GM21526 (cell line): ENCODE data around the gene HIBADH.
"Not testable (repeated sequence)": the region's sequence is repeated elsewhere in the genome, so short reads cannot be mapped to it uniquely, and the experiment has no call there.

ENCODE experiments used
- ATAC-seq: cut with Tn5 transposase; IDR thresholded peaks from one replicate; pipeline ENCODE4 v1.9.1; 2021; ENCODE audit warnings: moderate library complexity; ENCODE audit not compliant: unreplicated experiment, low FRiP score

The HIBADH gene

DNA sequence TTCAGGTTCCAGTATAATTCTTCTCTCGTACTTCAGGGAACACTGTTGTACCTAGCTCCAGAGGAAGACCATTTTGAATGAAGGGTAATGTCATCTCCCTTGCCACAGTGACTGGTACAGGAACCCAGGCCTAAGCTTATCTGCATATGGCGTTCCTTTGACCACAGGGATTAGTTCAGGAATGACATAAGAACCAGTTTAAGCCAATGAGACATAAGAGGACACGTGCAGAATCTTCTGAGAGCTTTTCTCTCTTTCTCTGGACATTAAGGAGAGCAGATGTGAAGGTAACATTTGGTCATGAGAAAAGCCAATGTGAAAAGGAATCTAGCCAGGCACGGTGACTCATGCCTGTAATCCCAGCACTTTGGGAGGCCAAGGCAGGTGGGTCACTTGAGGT is 21.8 kb upstream of the HIBADH start:
- ATAC-seq: no peak

- ATAC-seq: no peak
Observed at GRCh38 chr7:27680610-27681009, 17.9 kb upstream of the HIBADH start.

DNA sequence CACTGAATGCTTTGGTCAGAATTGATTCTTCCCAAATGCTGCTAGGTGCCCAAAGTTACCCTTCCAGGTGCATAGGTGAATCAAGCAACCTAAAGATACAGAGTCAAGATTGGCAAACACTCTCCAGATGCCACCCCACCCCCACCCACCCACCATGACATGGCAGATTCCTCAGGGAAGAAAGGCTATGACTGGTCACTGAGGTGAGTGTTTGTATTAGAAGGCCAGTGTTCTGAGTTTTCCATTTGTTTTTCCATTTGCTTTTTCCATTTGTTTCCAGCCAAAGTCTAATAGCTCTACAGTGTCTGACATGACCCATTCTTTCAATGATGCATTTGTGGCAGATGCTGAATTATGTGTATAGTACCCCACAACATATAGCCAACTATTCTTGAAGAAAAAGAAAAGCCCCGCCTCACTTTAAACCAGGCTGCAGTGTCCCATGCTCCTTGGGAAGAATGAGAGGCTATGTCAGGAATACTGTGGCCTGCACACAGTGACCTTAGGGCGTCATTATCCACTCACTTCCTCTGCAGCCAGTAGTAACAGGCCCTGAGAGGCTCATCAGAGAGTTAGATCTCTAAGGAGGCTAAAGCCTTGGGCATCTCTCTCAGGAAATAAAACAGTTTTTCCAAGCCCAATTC is 16.1 kb upstream of the HIBADH start:
- ATAC-seq: no peak

GRCh38 chr7:27677912-27678612 is 15.4 kb upstream of the HIBADH start:
- ATAC-seq: no peak

DNA sequence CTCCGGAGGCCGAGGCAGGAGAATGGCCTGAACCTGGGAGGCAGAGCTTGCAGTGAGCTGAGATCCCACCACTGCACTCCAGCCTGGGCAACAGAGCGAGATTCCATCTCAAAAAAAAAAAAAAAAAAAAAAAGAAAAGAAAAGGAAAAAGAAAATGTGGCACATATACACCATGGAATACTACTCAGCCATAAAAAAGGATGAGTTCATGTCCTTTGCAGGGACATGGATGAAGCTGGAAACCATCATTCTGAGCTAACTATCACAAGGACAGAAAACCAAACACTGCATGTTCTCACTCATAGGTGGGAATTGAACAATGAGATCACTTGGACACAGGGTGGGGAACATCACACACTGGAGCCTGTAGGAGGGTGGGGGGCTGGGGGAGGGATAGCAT is 11.4 kb upstream of the HIBADH start:
- ATAC-seq: not testable (repeated sequence)

DNA sequence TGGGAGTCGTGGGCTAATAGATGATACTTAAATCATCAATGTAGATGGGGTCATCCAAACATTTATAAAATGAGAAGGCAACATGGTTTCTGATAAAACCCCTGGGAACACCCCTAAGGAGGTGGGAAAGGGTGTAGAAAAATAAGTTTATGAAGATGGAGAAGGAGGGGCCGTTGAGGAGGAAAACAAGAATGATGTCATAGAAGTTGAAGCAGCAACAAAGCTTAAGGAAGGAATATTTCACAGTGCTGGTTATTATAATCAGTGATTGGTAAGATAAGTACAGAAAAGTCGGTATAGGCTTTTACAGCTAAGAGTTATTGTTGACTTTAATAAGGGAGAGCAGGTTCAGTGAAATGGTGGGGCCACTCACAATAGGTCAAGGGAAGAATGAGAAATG is 9.0 kb upstream of the HIBADH start:
- ATAC-seq: no peak

- ATAC-seq: no peak
Observed at GRCh38 chr7:27670676-27671075, 8.0 kb upstream of the HIBADH start.

DNA sequence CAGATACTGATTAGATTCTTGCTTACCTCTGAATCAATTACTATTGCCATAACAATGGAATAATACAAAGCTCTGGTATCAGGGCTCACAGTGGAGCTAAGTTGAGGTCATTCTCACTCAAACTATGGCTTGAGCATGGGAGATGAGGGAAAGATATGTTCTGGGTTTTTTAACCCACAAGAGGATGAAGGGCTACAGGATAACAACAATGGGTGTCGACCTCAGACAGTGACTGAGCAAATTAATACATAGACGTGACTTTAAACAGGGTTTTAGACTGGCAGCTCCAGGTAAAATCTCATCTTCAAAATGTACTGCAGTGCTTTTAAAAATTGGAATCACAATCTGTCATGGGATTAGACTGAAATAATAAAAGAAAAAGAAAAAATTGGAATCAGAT is 7.5 kb upstream of the HIBADH start:
- no peak for ATAC-seq

DNA sequence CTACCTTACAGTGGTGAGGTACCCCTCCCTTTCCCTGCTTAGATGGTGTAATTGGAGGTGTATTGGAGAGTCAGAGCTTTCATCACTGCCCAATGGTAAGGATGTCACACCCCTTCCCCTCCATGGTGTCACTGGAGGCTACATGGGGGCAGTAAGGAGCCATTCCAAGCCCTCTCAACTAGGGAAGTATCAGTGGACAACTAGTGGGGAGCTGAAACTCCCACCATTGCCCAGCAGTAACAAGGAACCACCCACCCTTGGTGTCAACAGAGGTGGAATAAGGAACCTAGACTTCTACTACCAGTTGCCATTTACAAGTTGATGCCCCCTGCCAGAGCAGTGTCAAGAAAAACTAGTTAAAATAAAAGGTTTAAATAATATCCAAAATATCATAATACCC is 2.8 kb upstream of the HIBADH start:
- ATAC-seq: no peak

- no peak for ATAC-seq
Observed at GRCh38 chr7:27663989-27664331, 1.3 kb upstream of the HIBADH start.

DNA sequence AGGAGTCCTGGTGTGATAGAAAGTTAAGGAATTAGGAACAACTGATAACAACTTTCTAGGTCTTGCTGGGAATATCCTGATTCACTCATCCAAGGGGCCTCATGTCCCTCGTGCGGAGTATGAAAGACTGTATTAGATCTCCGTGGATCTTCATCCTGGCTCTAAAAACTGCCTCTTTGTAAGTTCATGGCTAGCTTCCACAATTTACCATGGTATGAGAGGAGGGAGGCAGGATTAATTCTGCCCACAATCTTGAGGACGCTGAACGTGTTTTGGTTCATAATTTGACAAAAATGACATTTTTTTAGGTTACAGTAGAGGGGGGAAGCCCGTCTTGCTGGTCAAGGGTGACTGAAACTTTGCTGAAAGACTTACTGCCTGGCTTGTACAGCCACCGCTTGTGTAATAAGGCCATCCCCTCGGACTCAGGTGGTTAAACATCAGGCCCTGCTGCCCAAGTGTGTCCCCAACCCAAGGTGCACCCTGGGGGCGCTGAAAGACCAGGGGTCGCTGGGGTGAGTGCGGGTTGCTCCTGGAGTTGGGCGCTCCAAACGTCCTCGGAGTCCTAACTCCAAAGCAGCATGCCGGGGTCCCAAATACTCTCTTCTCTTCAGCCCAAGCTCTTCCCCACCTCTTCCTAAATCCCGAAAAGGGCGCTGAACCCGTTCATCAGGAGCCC is 733 bp downstream of the HIBADH start:
- ATAC-seq: peak; percentile 4

DNA sequence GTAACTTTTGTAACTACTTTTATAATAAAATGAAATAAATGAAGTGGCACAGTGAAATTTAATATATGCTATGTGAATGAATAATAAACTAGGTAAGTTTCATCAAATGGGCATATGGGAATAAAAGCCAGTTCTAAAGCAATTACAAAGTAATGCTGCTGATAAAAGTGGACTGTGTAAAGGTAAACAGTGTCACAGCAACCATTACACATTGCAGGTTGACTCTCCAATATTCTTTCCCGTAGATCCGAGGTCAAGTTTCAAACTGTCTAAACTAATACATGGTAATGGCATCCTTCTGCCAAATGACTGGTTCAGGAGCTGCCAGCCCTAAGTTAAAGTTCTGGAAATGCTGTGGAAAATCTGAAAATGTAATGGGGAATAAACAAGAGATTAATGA is 6.0 kb downstream of the HIBADH start:
- ATAC-seq: no peak

DNA sequence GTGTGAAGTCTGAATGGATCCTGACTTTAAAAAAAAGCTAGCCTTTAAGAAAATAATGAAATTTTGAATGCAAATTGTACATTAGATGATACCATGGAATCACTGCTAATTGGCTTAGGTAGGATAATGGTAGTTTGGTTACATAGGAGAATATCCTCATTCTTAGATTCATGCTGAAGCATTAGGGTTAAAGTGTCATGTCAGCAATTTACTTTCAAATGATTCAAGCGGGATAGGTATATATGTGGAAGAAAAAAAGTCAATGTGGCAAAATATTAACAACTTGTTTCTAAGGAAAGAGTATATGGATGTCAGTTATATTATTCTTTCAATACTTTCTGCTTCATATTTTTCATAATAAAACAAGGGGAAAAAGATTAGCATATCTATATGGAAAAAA is 7.5 kb downstream of the HIBADH start:
- no peak for ATAC-seq

DNA sequence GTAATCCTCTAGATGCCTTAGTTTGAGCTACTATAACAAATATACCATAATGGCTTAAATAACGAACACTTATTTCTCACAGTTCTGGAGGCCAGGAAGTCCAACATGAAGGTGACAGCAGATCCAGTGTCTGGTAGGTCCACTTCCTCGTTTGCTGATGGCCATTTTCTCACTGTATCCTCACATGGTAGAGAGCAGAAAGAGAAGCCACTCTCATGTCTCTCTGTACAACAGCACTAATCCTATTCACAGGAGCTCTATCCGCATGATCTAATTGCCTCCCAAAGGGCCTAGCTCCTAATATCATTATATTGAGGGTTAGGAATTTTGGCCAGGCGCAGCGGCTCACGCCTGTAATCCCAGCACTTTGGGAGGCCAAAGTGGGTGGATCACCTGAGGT is 10.2 kb downstream of the HIBADH start:
- no peak for ATAC-seq

DNA sequence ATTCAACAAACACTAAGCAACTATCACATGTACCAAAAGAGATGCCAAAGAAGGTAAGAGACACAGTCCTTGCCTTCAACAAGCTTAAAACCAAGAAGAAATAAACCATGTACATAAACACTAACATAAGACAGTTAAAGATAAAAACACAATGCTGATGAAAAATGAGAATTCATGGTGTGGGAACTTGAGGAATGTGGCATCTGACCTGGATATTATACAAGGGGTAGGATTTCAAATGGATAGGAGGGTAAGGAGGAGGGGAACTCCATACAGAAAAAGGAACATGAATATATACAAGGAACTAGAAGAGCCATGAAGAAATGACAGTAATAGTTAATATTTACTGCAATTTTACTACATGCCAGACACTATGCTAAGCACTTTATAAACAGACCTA is 11.0 kb downstream of the HIBADH start:
- no peak for ATAC-seq

GRCh38 chr7:27650283-27650682 is 12.4 kb downstream of the HIBADH start:
- ATAC-seq: no peak

GRCh38 chr7:27647489-27647888 is 15.2 kb downstream of the HIBADH start:
- ATAC-seq: no peak

GRCh38 chr7:27647046-27647445 is 15.6 kb downstream of the HIBADH start:
- no peak for ATAC-seq

GRCh38 chr7:27642271-27642670 is 20.4 kb downstream of the HIBADH start:
- ATAC-seq: no peak

GRCh38 chr7:27641581-27642230 is 21.0 kb downstream of the HIBADH start:
- no peak for ATAC-seq

- no peak for ATAC-seq
Observed at GRCh38 chr7:27640884-27641574, 21.7 kb downstream of the HIBADH start.
